Measurements from ENCODE around the gene IL27RA. TPM values are rescaled to one million over a fixed set of nuclear protein-coding genes. Genes with fewer than 3 reads are reported as not detected.

IL27RA gene
- total RNA-seq, 2 experiments from 2014 or later: 49.8 to 52.0 TPM

DNA sequence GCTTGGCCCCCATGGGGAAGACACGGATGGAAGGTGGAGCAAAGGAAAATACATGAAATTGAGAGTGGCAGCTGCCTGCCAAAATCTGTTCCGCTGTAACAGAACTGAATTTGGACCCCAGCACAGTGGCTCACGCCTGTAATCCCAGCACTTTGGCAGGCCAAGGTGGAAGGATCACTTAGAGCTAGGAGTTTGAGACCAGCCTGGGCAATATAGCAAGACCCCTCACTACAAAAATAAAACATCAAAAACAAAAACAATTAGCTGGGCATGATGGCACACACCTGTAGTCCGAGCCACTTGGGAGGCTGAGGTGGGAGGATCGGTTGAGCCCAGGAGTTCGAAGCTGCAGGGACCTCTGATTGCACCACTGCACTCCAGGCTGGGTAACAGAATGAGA is 20.9 kb downstream of the IL27RA start:
- DNase-seq (no peak), ATAC-seq (no peak)
- ChIA-PET POLR2A (no interaction called here), CTCF (interaction anchor here (0.5 to 1.4 kb wide), 6 partner anchors 9 to 171 kb away, joined by 3 to 6 read pairs (median 3); partner anchors contain the start of gene DCAF15)
- H3K4me3 Mint-ChIP-seq: no peak overlapping the region
- intact Hi-C loops (cut with DNase I, micrococcal nuclease): no loop called here
- no peak overlapping the region for H3K27ac Mint-ChIP-seq
- peaks cover 4% of the 10 kb centered on the region for H3K9me3 Mint-ChIP-seq (ENCODE audit: low read depth)
- H3K4me1 Mint-ChIP-seq: peaks cover 4% of the 10 kb centered on the region
- peaks cover 41% of the 10 kb centered on the region for H3K36me3 Mint-ChIP-seq (ENCODE audit: low read depth)
- H3K27me3 Mint-ChIP-seq: peaks cover 4% of the 10 kb centered on the region

DNA sequence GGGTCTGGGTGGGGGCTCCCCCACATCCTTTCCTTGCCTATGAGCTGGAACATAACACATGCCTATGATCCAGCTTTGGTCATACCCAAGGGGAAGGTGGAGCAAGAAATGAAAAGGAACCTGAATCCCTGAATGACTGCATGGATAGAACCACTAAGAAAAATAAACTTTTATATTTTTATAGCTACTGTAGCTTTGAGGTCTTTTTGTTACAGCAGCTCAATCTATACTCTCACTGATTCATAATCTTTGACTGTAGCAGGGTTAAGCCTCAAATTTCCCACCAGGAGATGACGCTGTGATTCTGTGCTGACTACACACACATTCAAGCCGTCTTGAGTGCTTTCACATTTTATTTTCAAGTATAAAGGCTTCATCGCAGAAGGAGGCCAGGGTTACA is 21.5 kb downstream of the IL27RA start:
- no peak overlapping the region for H3K27ac Mint-ChIP-seq
- H3K27me3 Mint-ChIP-seq: peaks cover 6% of the 10 kb centered on the region
- DNase-seq (no peak), ATAC-seq (no peak)
- intact Hi-C loops (cut with DNase I, micrococcal nuclease): no loop called here
- H3K4me3 Mint-ChIP-seq: no peak overlapping the region
- peaks cover 4% of the 10 kb centered on the region for H3K9me3 Mint-ChIP-seq (ENCODE audit: low read depth)
- peaks cover 41% of the 10 kb centered on the region for H3K36me3 Mint-ChIP-seq (ENCODE audit: low read depth)
- CTCF ChIA-PET: interaction anchor here (0.6 to 1.4 kb wide), 5 partner anchors 8 to 171 kb away, joined by 3 to 6 read pairs (median 3); no protein-coding TSS in a partner anchor
- POLR2A ChIA-PET: no interaction called here
- peaks cover 9% of the 10 kb centered on the region for H3K4me1 Mint-ChIP-seq

DNA sequence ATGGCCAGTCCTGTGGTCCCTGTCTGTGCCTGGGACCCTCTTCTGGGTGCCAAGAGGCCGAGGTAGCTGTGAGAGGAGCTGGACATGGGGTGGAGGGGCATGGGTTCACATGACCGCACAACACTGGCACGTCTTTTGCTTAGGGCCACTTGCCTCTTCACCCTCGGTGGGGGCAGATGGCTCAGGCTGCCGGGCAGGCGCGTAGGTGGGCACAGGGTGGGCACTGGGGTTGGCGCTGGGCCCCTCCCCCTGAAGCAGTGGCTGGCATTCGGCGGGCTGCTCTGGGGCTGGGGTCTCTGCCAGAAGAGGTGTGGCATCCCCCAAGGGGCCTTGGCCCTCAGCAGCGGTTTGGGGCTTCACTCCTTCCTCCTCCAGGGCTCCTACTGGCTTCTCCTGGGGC is 21.9 kb downstream of the IL27RA start:
- POLR2A ChIA-PET: no interaction called here
- CTCF ChIA-PET: interaction anchor here (0.6 to 1.4 kb wide), 4 partner anchors 11 to 172 kb away, joined by 3 to 6 read pairs (median 3); no protein-coding TSS in a partner anchor

DNA sequence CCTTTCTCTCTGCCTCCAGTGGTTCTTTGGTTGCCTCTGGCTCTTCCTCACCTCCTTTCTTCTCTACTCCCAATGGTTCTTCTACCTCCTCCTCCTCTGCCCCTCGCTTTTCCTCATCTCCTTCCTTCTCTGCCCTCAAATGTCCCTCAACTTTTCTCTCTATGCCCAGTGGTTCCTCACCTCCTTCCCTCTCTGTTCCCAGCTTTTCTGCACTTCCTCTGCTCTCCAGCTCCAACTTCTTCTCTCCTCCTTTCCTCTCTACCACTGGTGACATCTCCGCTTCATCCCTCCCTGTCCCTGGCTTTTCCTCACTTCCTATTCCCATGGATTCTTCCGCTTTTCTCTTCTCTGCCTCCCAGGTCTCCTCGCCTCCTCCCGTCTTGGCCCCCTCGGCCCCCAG is 22.5 kb downstream of the IL27RA start:
- Mint-ChIP-seq H3K27me3 (peaks cover 17% of the 10 kb centered on the region), H3K27ac (no peak overlapping the region), H3K4me3 (no peak overlapping the region), H3K36me3 (ENCODE audit: low read depth) (peaks cover 31% of the 10 kb centered on the region), H3K4me1 (peaks cover 16% of the 10 kb centered on the region), H3K9me3 (ENCODE audit: low read depth) (peaks cover 4% of the 10 kb centered on the region)
- intact Hi-C loops (cut with DNase I, micrococcal nuclease): no loop called here
- ATAC-seq (no peak), DNase-seq (no peak)
- ChIA-PET CTCF (no interaction called here), POLR2A (no interaction called here)

More for the DNA sequence above, 21.9 kb downstream of the IL27RA start:
- Mint-ChIP-seq H3K4me3 (no peak overlapping the region), H3K27ac (no peak overlapping the region), H3K27me3 (peaks cover 11% of the 10 kb centered on the region), H3K36me3 (ENCODE audit: low read depth) (peaks cover 37% of the 10 kb centered on the region), H3K9me3 (ENCODE audit: low read depth) (peaks cover 4% of the 10 kb centered on the region), H3K4me1 (peaks cover 10% of the 10 kb centered on the region)
- DNase-seq: no peak
- no peak for ATAC-seq
- intact Hi-C loops (cut with DNase I, micrococcal nuclease): no loop called here

DNA sequence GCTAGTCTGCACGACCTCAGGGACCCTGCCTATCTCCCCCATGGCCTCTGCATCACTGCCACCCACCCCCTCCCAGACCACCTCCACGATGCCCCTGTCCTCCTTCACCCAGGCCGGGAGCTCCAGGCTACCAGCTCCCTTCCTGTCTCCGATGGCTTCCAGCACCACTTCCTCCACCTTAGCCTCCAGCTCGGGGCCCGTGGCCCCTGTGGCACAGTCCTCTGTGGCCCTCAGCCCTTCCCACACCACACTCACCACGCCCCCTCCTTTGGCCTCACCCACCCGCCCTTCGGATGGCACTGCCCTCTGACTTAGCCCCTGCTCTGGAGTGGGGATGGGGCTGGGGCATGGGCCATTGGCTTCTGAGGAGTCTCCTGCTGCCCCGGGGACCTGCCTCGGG is 23.2 kb downstream of the IL27RA start:
- DNase-seq (no peak), ATAC-seq (no peak)
- H3K36me3 Mint-ChIP-seq (ENCODE audit: low read depth): peaks cover 30% of the 10 kb centered on the region
- H3K9me3 Mint-ChIP-seq (ENCODE audit: low read depth): peaks cover 4% of the 10 kb centered on the region
- CTCF ChIA-PET: no interaction called here
- H3K27me3 Mint-ChIP-seq: peaks cover 19% of the 10 kb centered on the region
- no peak overlapping the region for H3K4me3 Mint-ChIP-seq
- POLR2A ChIA-PET: no interaction called here
- intact Hi-C loops (cut with DNase I, micrococcal nuclease): loop anchor here in 1 of 2 experiments (5.0 kb wide), 1 partner anchor 172 kb away; no protein-coding TSS in a partner anchor
- peaks cover 16% of the 10 kb centered on the region for H3K4me1 Mint-ChIP-seq
- no peak overlapping the region for H3K27ac Mint-ChIP-seq

DNA sequence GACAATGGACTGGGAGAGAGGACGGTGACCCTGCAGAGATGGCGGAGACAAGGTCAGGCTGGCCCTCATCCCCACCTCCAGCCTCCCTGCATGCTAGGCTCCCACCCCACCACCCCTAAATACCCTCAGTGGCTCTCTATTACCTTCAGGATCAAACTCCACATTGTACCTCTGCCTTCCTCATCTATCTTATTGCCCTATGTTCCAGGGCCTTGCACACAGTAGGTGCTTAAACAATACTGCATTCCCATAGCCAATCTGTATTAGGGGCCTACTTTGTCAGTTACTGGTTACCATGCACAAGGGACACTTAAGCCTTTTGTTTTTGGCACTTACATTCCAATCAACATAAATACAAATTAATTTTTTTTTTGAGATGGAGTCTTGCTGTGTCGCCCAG is 23.8 kb downstream of the IL27RA start:
- intact Hi-C loops (cut with DNase I, micrococcal nuclease): loop anchor here in 1 of 2 experiments (5.0 kb wide), 1 partner anchor 173 kb away; no protein-coding TSS in a partner anchor
- peaks cover 25% of the 10 kb centered on the region for H3K27me3 Mint-ChIP-seq
- no peak overlapping the region for H3K4me3 Mint-ChIP-seq
- ChIA-PET CTCF (interaction anchor here (2.8 kb wide), 1 partner anchor 23 kb away, joined by 6 read pairs; the partner anchor contains the start of gene IL27RA), POLR2A (interaction anchor here (0.6 kb wide), 1 partner anchor 131 kb away, joined by 3 read pairs; no protein-coding TSS in a partner anchor)
- H3K9me3 Mint-ChIP-seq (ENCODE audit: low read depth): peaks cover 4% of the 10 kb centered on the region
- DNase-seq (no peak), ATAC-seq (no peak)
- peaks cover 16% of the 10 kb centered on the region for H3K4me1 Mint-ChIP-seq
- no peak overlapping the region for H3K27ac Mint-ChIP-seq
- peaks cover 24% of the 10 kb centered on the region for H3K36me3 Mint-ChIP-seq (ENCODE audit: low read depth)

DNA sequence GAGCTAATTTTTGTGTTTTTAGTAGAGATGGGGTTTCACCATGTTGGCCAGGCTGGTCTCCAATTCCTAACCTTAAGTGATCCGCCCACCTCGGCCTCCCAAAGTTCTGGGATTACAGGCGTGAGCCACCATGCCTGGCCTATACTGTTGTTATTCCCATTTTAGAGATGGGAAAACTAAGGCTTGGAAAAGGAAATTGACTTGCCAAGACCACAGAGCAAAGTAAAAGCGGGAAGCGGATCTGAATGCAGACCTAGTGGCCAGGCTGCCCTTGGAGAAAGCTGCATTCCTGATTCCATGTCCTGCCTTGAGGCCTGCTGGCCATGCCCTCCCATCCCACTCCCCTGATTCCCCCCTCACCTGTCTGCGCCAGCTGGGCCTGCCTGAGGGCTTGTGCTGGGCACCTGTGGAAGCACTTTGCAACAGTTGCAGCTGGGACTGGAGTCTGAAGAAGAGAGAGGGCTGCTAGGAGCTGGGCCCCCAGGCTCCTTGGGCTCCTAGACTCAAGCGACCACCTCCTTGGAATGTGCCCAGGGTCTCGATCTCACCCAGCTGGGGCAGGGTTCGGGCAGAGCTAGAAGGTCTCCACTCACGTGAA is 24.6 kb downstream of the IL27RA start:
- intact Hi-C loops (cut with DNase I, micrococcal nuclease): loop anchor here in 1 of 2 experiments (5.0 kb wide), 1 partner anchor 174 kb away; no protein-coding TSS in a partner anchor
- POLR2A ChIA-PET: interaction anchor here (0.6 kb wide), 1 partner anchor 132 kb away, joined by 3 read pairs; no protein-coding TSS in a partner anchor
- Mint-ChIP-seq H3K36me3 (ENCODE audit: low read depth) (peaks cover 17% of the 10 kb centered on the region), H3K27ac (no peak overlapping the region), H3K27me3 (peaks cover 27% of the 10 kb centered on the region), H3K4me3 (no peak overlapping the region), H3K9me3 (ENCODE audit: low read depth) (peaks cover 4% of the 10 kb centered on the region), H3K4me1 (peaks cover 16% of the 10 kb centered on the region)
- ATAC-seq (no peak), DNase-seq (no peak)
- CTCF ChIA-PET: interaction anchor here (0.5 to 2.8 kb wide), 4 partner anchors 10 to 177 kb away, joined by 3 to 9 read pairs (median 5); partner anchors contain the start of genes IL27RA and MISP3

DNA sequence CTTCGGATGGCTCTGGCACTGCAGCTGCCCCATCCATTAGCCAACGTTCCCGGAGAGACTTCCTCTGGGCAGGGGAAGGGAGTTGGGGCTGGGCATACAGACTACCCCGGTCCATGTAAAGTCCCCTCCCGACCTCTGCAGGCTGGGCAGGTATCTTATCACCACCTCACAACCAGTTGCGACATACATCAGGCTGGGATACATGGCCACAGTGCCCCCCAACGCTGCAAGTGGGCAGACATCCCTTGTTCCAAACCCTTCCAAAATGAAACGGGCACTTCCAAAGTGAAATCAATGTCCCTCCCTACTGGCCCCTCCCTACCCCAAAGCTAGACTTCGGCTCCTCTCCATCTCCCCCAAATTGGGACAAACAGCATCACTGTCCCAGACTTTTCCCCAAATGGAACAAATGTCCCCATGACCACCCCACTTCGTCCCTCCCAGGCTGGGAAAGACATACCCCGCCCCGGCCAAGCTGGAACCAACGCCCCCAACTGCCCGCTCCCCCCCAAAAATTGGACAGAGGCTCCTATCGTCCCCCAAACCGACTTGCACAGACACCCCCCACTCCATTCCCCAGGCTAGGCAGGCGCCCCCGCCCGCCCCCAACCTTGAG is 25.3 kb downstream of the IL27RA start:
- intact Hi-C loops (cut with DNase I, micrococcal nuclease): loop anchor here in 1 of 2 experiments (5.0 kb wide), 1 partner anchor 175 kb away; no protein-coding TSS in a partner anchor
- ChIA-PET POLR2A (interaction anchor here (0.7 kb wide), 1 partner anchor 223 kb away, joined by 3 read pairs; no protein-coding TSS in a partner anchor), CTCF (interaction anchor here (1.8 to 4.8 kb wide), 4 partner anchors 9 to 177 kb away, joined by 4 to 35 read pairs (median 8); partner anchors contain the start of genes IL27RA and MISP3)
- H3K4me3 Mint-ChIP-seq: no peak overlapping the region
- peaks cover 31% of the 10 kb centered on the region for H3K27me3 Mint-ChIP-seq
- ATAC-seq (no peak), DNase-seq (no peak)
- H3K27ac Mint-ChIP-seq: no peak overlapping the region
- H3K4me1 Mint-ChIP-seq: peaks cover 16% of the 10 kb centered on the region
- peaks cover 13% of the 10 kb centered on the region for H3K36me3 Mint-ChIP-seq (ENCODE audit: low read depth)
- H3K9me3 Mint-ChIP-seq (ENCODE audit: low read depth): peaks cover 4% of the 10 kb centered on the region

DNA sequence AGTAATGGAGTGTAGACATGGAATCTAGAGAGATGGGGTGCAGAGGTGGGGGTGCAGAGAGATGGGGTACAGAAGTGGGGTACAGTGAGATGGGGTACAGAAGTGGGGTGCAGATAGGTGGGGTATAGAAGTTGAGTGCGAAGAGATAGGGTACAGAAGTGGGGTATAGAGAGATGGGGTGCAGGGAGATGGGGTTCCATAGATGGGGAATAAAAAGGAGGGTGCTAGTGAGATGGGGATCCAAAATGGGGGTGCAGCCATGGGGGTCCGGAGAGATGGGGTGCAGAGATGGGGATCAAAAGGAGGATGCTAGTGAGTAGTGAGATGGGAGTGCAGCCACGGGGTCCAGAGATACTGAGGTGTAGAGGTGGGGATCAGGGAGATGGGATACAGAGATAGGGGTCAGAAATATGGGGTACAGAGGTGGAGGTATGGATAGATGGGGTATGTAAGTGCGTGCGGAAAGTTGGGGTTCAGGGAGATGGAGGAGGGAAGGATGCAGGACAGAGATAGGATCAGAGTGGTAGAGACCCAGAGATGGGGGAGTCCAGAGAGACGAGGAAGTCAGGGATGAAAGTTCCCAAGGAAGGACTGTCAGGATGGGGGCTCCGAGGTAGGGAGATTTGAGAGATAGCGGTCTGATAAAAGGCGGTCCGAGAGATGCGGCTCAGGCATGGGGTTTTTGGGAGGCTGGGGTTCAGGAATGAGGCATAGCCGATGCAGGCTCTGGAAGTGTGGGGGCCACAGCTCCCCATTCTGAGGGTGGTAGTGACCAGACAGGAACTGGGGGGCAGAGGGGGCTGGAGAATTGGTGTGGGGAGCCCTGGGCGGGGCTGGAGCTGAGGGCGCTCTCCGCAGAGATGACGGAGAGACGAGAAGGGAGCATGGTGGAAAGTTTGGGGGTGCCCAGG is 26.9 kb downstream of the IL27RA start:
- POLR2A ChIA-PET: interaction anchor here (0.7 to 1.0 kb wide), 2 partner anchors 9 to 171 kb away, joined by 3 read pairs; no protein-coding TSS in a partner anchor
- DNase-seq: no peak

DNA sequence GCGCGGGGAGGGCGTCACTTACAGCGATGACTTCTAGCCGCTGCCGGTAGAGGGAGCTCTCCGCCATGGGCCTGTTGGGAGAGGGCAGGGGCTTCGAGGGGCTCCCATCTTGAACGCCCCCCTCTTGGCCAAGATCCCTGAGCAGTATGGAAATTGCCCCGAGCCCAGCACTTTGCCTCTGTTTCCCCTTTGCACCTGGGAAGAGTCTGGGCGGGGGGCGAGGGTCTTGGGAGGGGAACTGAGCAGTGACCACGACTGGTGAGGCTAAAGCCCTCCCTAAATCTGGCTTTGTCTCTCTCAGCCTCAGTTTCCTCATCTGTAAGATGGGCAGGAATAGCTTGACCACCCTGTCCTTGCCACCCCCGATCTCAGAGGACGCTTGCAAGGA is 27.5 kb downstream of the IL27RA start:
- POLR2A ChIA-PET: interaction anchor here (0.7 to 1.0 kb wide), 2 partner anchors 10 to 171 kb away, joined by 3 read pairs; no protein-coding TSS in a partner anchor
- ATAC-seq (peak; percentile 59), DNase-seq (peak; percentile 77)
- H3K9me3 Mint-ChIP-seq (ENCODE audit: low read depth): no peaks in the 10 kb centered on the region
- H3K36me3 Mint-ChIP-seq (ENCODE audit: low read depth): no peaks in the 10 kb centered on the region
- peaks cover 16% of the 10 kb centered on the region for H3K4me1 Mint-ChIP-seq
- peak overlapping the region; percentile 50 for H3K4me3 Mint-ChIP-seq
- H3K27ac Mint-ChIP-seq: no peak overlapping the region
- intact Hi-C loops (cut with DNase I, micrococcal nuclease): loop anchor here in 1 of 2 experiments (5.0 kb wide), 1 partner anchor 177 kb away; no protein-coding TSS in a partner anchor
- CTCF ChIA-PET: interaction anchor here (0.5 to 4.8 kb wide), 25 partner anchors 8 to 878 kb away, joined by 3 to 49 read pairs (median 4); partner anchors contain the start of genes ASF1B, IL27RA and MISP3
- peaks cover 31% of the 10 kb centered on the region for H3K27me3 Mint-ChIP-seq

More for the DNA sequence above, 26.9 kb downstream of the IL27RA start:
- intact Hi-C loops (cut with DNase I, micrococcal nuclease): loop anchor here in 1 of 2 experiments (5.0 kb wide), 1 partner anchor 176 kb away; no protein-coding TSS in a partner anchor
- CTCF ChIA-PET: interaction anchor here (0.6 to 4.8 kb wide), 18 partner anchors 8 to 310 kb away, joined by 3 to 49 read pairs (median 4); partner anchors contain the start of genes ASF1B, IL27RA and MISP3
- Mint-ChIP-seq H3K27me3 (peaks cover 31% of the 10 kb centered on the region), H3K4me1 (peaks cover 16% of the 10 kb centered on the region), H3K9me3 (ENCODE audit: low read depth) (no peaks in the 10 kb centered on the region), H3K36me3 (ENCODE audit: low read depth) (no peaks in the 10 kb centered on the region), H3K4me3 (peak overlapping the region; percentile 50), H3K27ac (no peak overlapping the region)
- no peak for ATAC-seq
